ENCODE measurements around the gene E2F4. TPM values are rescaled to one million over a fixed set of nuclear protein-coding genes. Genes with fewer than 3 reads are reported as not detected.

The E2F4 gene
- total RNA-seq, 1 experiment from 2014 or later = 114 TPM

DNA sequence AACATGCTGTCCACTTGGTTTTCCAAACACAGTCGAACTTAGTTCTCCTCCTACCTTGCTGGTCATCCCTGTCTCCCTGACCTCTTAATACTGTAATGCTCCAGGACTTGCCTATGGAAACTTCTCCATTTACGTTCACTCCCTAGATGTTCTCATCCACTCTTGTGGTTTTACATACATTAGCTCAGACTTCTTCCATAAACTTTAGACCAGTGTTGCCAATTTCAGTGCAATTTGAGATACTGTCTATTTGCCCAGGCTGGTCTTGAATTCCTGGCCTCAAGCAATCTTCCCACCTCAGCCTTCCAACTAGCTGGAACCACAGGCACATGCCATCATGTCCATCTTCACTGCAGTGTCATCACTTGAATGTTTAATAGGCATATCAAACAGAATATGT lies 9.7 kb upstream of the E2F4 start:
- no peak for TF ChIP-seq RAD21 (IDR thresholded peaks at IDR 0.05; ENCODE audit: low read depth)
- TF ChIP-seq SP1 (IDR thresholded peaks at IDR 0.05; ENCODE audit: low read depth) = no peak
- TF ChIP-seq SRF (IDR thresholded peaks at IDR 0.05; ENCODE audit: low read depth) = no peak
- TF ChIP-seq, protein P1, sequence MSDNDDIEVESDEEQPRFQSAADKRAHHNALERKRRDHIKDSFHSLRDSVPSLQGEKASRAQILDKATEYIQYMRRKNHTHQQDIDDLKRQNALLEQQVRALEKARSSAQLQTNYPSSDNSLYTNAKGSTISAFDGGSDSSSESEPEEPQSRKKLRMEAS (IDR thresholded peaks at IDR 0.05) = no peak
- no peak for TF ChIP-seq ZFX (IDR thresholded peaks at IDR 0.05)
- no peak for TF ChIP-seq TCF7L2 (IDR thresholded peaks at IDR 0.05; ENCODE audit: borderline replicate concordance, extremely low read depth, insufficient read depth, insufficient read length)
- no peak for TF ChIP-seq ELF1 (IDR thresholded peaks at IDR 0.05; ENCODE audit: borderline replicate concordance, low read depth)
- no peak for TF ChIP-seq EZH2 (IDR thresholded peaks at IDR 0.05)
- no peak for TF ChIP-seq FOSL1 (IDR thresholded peaks at IDR 0.05; ENCODE audit: low read depth)
- no peak for TF ChIP-seq YY1 (IDR thresholded peaks at IDR 0.05; ENCODE audit: extremely low read depth, insufficient replicate concordance, low read depth, low read length)
- TF ChIP-seq, protein P2, sequence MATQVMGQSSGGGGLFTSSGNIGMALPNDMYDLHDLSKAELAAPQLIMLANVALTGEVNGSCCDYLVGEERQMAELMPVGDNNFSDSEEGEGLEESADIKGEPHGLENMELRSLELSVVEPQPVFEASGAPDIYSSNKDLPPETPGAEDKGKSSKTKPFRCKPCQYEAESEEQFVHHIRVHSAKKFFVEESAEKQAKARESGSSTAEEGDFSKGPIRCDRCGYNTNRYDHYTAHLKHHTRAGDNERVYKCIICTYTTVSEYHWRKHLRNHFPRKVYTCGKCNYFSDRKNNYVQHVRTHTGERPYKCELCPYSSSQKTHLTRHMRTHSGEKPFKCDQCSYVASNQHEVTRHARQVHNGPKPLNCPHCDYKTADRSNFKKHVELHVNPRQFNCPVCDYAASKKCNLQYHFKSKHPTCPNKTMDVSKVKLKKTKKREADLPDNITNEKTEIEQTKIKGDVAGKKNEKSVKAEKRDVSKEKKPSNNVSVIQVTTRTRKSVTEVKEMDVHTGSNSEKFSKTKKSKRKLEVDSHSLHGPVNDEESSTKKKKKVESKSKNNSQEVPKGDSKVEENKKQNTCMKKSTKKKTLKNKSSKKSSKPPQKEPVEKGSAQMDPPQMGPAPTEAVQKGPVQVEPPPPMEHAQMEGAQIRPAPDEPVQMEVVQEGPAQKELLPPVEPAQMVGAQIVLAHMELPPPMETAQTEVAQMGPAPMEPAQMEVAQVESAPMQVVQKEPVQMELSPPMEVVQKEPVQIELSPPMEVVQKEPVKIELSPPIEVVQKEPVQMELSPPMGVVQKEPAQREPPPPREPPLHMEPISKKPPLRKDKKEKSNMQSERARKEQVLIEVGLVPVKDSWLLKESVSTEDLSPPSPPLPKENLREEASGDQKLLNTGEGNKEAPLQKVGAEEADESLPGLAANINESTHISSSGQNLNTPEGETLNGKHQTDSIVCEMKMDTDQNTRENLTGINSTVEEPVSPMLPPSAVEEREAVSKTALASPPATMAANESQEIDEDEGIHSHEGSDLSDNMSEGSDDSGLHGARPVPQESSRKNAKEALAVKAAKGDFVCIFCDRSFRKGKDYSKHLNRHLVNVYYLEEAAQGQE (IDR thresholded peaks at IDR 0.05; ENCODE audit: low read depth) = no peak
- TF ChIP-seq EGR1 (IDR thresholded peaks at IDR 0.05; ENCODE audit: low read depth) = no peak
- no peak for TF ChIP-seq ATF3 (IDR thresholded peaks at IDR 0.05)
- TF ChIP-seq, protein P3, sequence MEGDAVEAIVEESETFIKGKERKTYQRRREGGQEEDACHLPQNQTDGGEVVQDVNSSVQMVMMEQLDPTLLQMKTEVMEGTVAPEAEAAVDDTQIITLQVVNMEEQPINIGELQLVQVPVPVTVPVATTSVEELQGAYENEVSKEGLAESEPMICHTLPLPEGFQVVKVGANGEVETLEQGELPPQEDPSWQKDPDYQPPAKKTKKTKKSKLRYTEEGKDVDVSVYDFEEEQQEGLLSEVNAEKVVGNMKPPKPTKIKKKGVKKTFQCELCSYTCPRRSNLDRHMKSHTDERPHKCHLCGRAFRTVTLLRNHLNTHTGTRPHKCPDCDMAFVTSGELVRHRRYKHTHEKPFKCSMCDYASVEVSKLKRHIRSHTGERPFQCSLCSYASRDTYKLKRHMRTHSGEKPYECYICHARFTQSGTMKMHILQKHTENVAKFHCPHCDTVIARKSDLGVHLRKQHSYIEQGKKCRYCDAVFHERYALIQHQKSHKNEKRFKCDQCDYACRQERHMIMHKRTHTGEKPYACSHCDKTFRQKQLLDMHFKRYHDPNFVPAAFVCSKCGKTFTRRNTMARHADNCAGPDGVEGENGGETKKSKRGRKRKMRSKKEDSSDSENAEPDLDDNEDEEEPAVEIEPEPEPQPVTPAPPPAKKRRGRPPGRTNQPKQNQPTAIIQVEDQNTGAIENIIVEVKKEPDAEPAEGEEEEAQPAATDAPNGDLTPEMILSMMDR (IDR thresholded peaks at IDR 0.05 in 2 of 3, conservative IDR thresholded peaks at IDR 0.05 in 1 of 3; ENCODE audit: borderline replicate concordance in 1 of 3, insufficient read depth in 1 of 3, low read depth in 2 of 3, low read length in 2 of 3) = no peak
- no peak for TF ChIP-seq POLR2A (IDR thresholded peaks at IDR 0.05; ENCODE audit: borderline replicate concordance, extremely low read depth, insufficient read depth, insufficient read length)
- ChIA-PET CTCF (interaction anchor here (0.7 to 1.1 kb wide), 2 partner anchors 16 to 156 kb away, joined by 3 read pairs; no protein-coding TSS in a partner anchor), POLR2A (no interaction called here), RAD21 (ENCODE audit: low non-redundant PET in 1 of 2, low total read pairs in 2 of 2, uncharacterized antibody in 2 of 2, unreplicated experiment in 2 of 2) (no interaction called here)
- H3K27ac ChIP-seq (ENCODE audit: low read depth, low read length) = no peak overlapping the region
- H3K36me3 ChIP-seq (ENCODE audit: control insufficient read depth in 1 of 2, insufficient read depth in 2 of 2, low read length in 2 of 2) = no peaks in the 10 kb centered on the region
- H3K27me3 ChIP-seq (ENCODE audit: insufficient read depth, low read length) = no peaks in the 10 kb centered on the region
- no peaks in the 10 kb centered on the region for H4K20me1 ChIP-seq (ENCODE audit: insufficient read depth)
- DNase-seq (ENCODE audit: low read depth, low spot score) = no peak
- no peak overlapping the region for H3K9ac ChIP-seq (ENCODE audit: low read length)
- intact Hi-C loops (cut with micrococcal nuclease) = no loop called here
- no peak for ATAC-seq
- peaks cover 11% of the 10 kb centered on the region for H3K79me2 ChIP-seq (ENCODE audit: insufficient read depth, low read length)
- BruUV-seq (replicated peaks) = no TSS peak
- no peaks in the 10 kb centered on the region for H3K9me2 ChIP-seq (ENCODE audit: insufficient read depth)
- no peak overlapping the region for H2AFZ ChIP-seq (ENCODE audit: low read depth, low read length, poor library complexity, severe bottlenecking)
- peak overlapping the region; percentile 82 for H3K4me2 ChIP-seq (ENCODE audit: low read length)
- H3K4me1 ChIP-seq (ENCODE audit: control insufficient read depth in 1 of 2, insufficient read depth in 2 of 2, low read length in 2 of 2) = peaks cover 29 to 67% of the 10 kb centered on the region in 2 experiments
- no peaks in the 10 kb centered on the region for H3K9me3 ChIP-seq (ENCODE audit: control insufficient read depth in 1 of 2, insufficient read depth in 1 of 2, low read depth in 1 of 2, low read length in 2 of 2)
- H3K4me3 ChIP-seq (replicated peaks in 1 of 2; ENCODE audit: low read depth in 1 of 2, low read length in 2 of 2) = peak overlapping the region; percentile 68 to 71; a peak in 3 of 4 replicates

Measured in HCT116 (cell line).